Naive B cell (primary cell): ENCODE data around the gene GPC3. TPM values are rescaled to one million over a fixed set of nuclear protein-coding genes. Genes with fewer than 3 reads are reported as not detected.
"Not testable (repeated sequence)": the region's sequence is repeated elsewhere in the genome, so short reads cannot be mapped to it uniquely, and the experiment has no call there.

Experiments used
- ATAC-seq, 2 donors: fragments of 150-1000 bp; cut with Tn5 transposase; 2 replicates each; pipeline ENCODE4 v1.10.0; 2021; ENCODE audit warnings: low read depth in 2 of 2, mild to moderate bottlenecking in 2 of 2, moderate library complexity in 2 of 2
- DNase-seq: peaks from one replicate; pipeline ENCODE4 v3.0.0; 2022
- H3K27ac Mint-ChIP-seq, 6 donors: one replicate each; pipeline ENCODE4 v1.8.0; 2020 to 2022; ENCODE audit warnings: mild to moderate bottlenecking in 6 of 6, mixed read lengths in 6 of 6, moderate library complexity in 5 of 6, inconsistent platforms in 2 of 6
- H3K27me3 Mint-ChIP-seq, 3 donors: one replicate each; pipeline ENCODE4 v1.8.0; 2021 to 2022; ENCODE audit warnings: mixed read lengths in 3 of 3, mild to moderate bottlenecking in 1 of 3
- H3K36me3 Mint-ChIP-seq, 2 donors: one replicate each; pipeline ENCODE4 v1.8.0; 2020 to 2022; ENCODE audit warnings: mixed read lengths in 2 of 2, inconsistent platforms in 1 of 2, mild to moderate bottlenecking in 1 of 2
- H3K4me1 Mint-ChIP-seq, 3 donors: one replicate each; pipeline ENCODE4 v1.8.0; 2020 to 2022; ENCODE audit warnings: mixed read lengths in 3 of 3, inconsistent platforms in 1 of 3, mild to moderate bottlenecking in 1 of 3, moderate library complexity in 1 of 3
- H3K4me3 Mint-ChIP-seq, 8 donors: one replicate each; pipeline ENCODE4 v1.8.0; 2020 to 2022; ENCODE audit warnings: mild to moderate bottlenecking in 8 of 8, mixed read lengths in 8 of 8, moderate library complexity in 8 of 8, inconsistent platforms in 2 of 8
- H3K9me3 Mint-ChIP-seq, 7 donors: one replicate each; pipeline ENCODE4 v1.8.0; 2020 to 2022; ENCODE audit warnings: mixed read lengths in 7 of 7, mild to moderate bottlenecking in 5 of 7, inconsistent platforms in 2 of 7, moderate library complexity in 1 of 7
- polyA plus RNA-seq, 6 donors: library from polyadenylated mRNA; unstranded; fragments of 300-500 nt; fragmentation: Illumina TruSeq; gene quantifications; one replicate each; pipeline ENCODE4 v1.2.3, GENCODE V29; 2021; ENCODE audit warnings: low read depth in 6 of 6

The GPC3 gene
- polyA plus RNA-seq, 6 donors from 2014 or later = not detected

DNA sequence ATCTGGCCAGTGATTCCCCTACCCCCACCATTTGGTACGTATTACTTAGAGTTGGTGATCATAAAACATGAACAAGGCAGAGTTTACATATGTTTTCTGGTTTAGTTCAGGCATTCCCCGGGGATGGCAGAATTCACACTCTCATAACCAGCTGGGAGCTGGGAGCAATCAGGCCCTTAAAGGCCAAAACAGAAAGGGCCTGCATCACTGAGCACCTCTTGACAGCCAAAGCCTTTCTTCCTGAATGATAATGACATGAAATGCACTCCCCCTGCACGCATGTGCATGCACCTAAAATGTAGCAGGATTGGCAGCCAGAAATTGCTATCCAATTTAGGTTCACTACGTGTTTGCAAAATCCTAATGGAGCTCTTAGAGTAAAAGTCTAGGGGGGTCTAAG lies 235.4 kb downstream of the GPC3 start:
- DNase-seq = no peak
- H3K36me3 Mint-ChIP-seq = no peaks in the 10 kb centered on the region
- H3K9me3 Mint-ChIP-seq = no peaks in the 10 kb centered on the region
- peak overlapping the region in 1 of 6 donors; percentile 29 for H3K27ac Mint-ChIP-seq
- peaks cover 0 to 3% (median 0%) of the 10 kb centered on the region in 3 donors for H3K4me1 Mint-ChIP-seq
- H3K27me3 Mint-ChIP-seq = peaks cover 0 to 6% (median 0%) of the 10 kb centered on the region in 3 donors
- no peak overlapping the region for H3K4me3 Mint-ChIP-seq
- no peak for ATAC-seq

GRCh38 chrX:133749370-133749769 lies 236.0 kb downstream of the GPC3 start:
- Mint-ChIP-seq H3K4me3 (no peak overlapping the region), H3K36me3 (no peaks in the 10 kb centered on the region), H3K27me3 (peaks cover 0 to 6% (median 0%) of the 10 kb centered on the region in 3 donors), H3K4me1 (peaks cover 0 to 3% (median 0%) of the 10 kb centered on the region in 3 donors), H3K27ac (peak overlapping the region in 2 of 6 donors; percentile 29 to 85), H3K9me3 (no peaks in the 10 kb centered on the region)
- ATAC-seq = no peak
- no peak for DNase-seq

GRCh38 chrX:133747196-133747595 lies 238.2 kb downstream of the GPC3 start:
- H3K9me3 Mint-ChIP-seq = no peaks in the 10 kb centered on the region
- peaks cover 0 to 3% (median 0%) of the 10 kb centered on the region in 3 donors for H3K4me1 Mint-ChIP-seq
- ATAC-seq (no peak), DNase-seq (no peak)
- peaks cover 0 to 6% (median 0%) of the 10 kb centered on the region in 3 donors for H3K27me3 Mint-ChIP-seq
- no peak overlapping the region for H3K4me3 Mint-ChIP-seq
- H3K36me3 Mint-ChIP-seq = no peaks in the 10 kb centered on the region
- no peak overlapping the region for H3K27ac Mint-ChIP-seq

- H3K4me1 Mint-ChIP-seq = peaks cover 0 to 3% (median 0%) of the 10 kb centered on the region in 3 donors
- no peaks in the 10 kb centered on the region for H3K36me3 Mint-ChIP-seq
- no peak overlapping the region for H3K27ac Mint-ChIP-seq
- no peak overlapping the region for H3K4me3 Mint-ChIP-seq
- no peaks in the 10 kb centered on the region for H3K9me3 Mint-ChIP-seq
- no peak for ATAC-seq
- peaks cover 0 to 6% (median 0%) of the 10 kb centered on the region in 3 donors for H3K27me3 Mint-ChIP-seq
- no peak for DNase-seq
Measured at GRCh38 chrX:133746593-133746992, 238.8 kb downstream of the GPC3 start.

DNA sequence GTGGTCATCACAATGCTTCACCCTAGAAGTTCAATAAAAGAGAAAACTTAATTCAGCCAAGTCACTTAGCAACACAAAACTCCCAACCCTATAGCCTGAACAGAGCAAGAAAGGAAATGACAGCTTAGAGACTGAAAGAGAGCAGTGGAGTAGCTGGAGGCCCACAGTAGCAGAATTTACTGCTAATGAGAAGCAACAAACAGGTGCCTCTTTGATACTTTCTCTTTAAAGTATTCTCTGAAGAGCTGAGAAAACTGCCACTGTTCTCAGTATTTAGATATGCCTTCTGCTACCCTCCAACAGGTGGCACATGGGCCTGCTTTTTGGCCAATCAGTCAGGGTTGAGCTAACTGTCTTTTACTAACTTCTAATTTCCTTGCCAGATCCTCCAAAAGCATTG lies 240.0 kb downstream of the GPC3 start:
- Mint-ChIP-seq H3K27me3 (peaks cover 0 to 6% (median 0%) of the 10 kb centered on the region in 3 donors), H3K9me3 (no peaks in the 10 kb centered on the region), H3K4me1 (peaks cover 0 to 3% (median 0%) of the 10 kb centered on the region in 3 donors), H3K27ac (no peak overlapping the region), H3K4me3 (no peak overlapping the region), H3K36me3 (no peaks in the 10 kb centered on the region)
- DNase-seq (peak; percentile 7), ATAC-seq (peak; percentile 28 to 35)

DNA sequence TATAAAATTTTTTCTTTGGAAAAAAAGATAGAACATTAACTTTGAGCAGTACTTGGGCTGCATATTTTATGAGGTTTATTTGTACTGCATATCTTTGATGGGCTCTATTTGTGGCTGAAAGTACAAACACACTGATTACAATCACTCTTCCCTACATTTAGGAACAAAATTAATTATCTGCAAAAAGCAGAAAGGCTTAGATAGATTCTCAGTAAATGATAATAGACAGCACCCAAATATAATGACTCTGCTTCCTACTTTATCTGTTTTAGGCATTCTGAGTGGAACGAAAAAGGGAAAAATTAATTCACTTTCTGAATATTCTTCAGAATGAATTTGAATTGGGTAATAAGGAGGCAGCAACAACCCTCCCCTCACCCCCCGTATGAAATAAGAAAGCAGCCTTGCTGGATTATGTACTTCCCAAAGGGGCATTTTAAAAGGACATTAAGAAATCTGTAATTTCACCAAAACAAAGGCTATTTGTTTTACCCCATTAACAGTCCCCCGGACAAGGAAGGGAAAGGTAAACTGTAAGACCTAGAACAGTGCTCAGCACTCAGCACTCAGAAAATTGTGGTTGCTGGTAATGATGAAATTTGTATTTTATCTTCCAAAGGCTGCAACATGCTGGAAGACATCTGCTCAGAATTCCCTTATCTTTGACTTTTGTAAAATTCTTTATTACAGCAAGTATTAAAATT lies 242.6 kb downstream of the GPC3 start:
- H3K4me1 Mint-ChIP-seq = peaks cover 0 to 3% (median 0%) of the 10 kb centered on the region in 3 donors
- no peaks in the 10 kb centered on the region for H3K9me3 Mint-ChIP-seq
- no peak for DNase-seq
- no peak overlapping the region for H3K4me3 Mint-ChIP-seq
- peaks cover 0 to 5% (median 0%) of the 10 kb centered on the region in 3 donors for H3K27me3 Mint-ChIP-seq
- no peak for ATAC-seq
- H3K36me3 Mint-ChIP-seq = no peaks in the 10 kb centered on the region
- H3K27ac Mint-ChIP-seq = no peak overlapping the region

GRCh38 chrX:133741303-133741702 lies 244.1 kb downstream of the GPC3 start:
- ATAC-seq (no peak), DNase-seq (no peak)
- no peaks in the 10 kb centered on the region for H3K36me3 Mint-ChIP-seq
- no peak overlapping the region for H3K4me3 Mint-ChIP-seq
- no peaks in the 10 kb centered on the region for H3K9me3 Mint-ChIP-seq
- no peaks in the 10 kb centered on the region for H3K27me3 Mint-ChIP-seq
- no peak overlapping the region for H3K27ac Mint-ChIP-seq
- H3K4me1 Mint-ChIP-seq = peaks cover 0 to 3% (median 0%) of the 10 kb centered on the region in 3 donors

DNA sequence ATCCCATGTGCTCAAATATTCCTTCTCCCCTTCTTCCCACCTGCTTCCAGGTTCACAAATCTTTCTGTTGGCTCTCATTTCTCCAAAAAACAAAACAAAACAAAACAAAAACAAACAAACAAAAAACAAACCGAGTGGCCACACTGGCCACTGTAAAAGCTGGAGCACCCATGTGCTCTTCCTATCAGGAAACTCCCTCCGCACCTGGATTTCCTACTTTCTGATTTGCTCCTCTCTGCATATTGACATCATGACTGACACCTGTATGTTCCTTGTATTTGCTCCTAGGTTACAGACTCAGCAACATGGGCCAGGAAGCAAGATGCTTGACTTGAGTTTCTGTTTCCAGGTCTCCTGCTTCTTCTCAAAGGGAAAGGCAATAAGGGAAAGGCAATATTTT lies 258.8 kb downstream of the GPC3 start:
- Mint-ChIP-seq H3K36me3 (no peaks in the 10 kb centered on the region), H3K27me3 (peaks cover 0 to 29% (median 3%) of the 10 kb centered on the region in 3 donors), H3K4me3 (no peak overlapping the region), H3K4me1 (no peaks in the 10 kb centered on the region), H3K27ac (no peak overlapping the region), H3K9me3 (peaks cover 0 to 2% (median 0%) of the 10 kb centered on the region in 7 donors)
- DNase-seq (no peak), ATAC-seq (no peak)

DNA sequence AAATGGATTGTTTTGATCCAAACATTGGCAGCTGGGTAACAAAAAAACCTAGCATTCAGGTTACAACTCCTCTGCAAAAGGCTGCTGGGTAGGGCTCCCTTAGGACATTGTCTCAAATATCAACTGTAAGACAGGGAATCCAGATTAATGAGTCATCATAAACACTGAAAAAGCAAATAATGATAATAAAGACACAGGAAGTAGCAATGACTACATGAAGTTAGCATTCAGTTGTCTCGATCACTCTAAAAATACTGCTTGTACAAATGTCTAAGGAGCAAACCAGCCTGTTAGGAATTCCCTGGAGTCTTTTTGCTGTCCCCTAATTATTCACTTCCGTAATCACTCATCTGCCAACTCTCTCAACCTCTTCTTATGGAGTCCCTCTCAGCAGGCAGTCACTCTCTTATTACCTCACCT lies 259.2 kb downstream of the GPC3 start:
- no peak overlapping the region for H3K4me3 Mint-ChIP-seq
- H3K27ac Mint-ChIP-seq = no peak overlapping the region
- DNase-seq (no peak), ATAC-seq (no peak)
- H3K36me3 Mint-ChIP-seq = no peaks in the 10 kb centered on the region
- H3K27me3 Mint-ChIP-seq = peaks cover 0 to 26% (median 0%) of the 10 kb centered on the region in 3 donors
- peaks cover 0 to 2% (median 0%) of the 10 kb centered on the region in 7 donors for H3K9me3 Mint-ChIP-seq
- no peaks in the 10 kb centered on the region for H3K4me1 Mint-ChIP-seq

- peaks cover 0 to 5% (median 2%) of the 10 kb centered on the region in 7 donors for H3K9me3 Mint-ChIP-seq
- no peak overlapping the region for H3K4me3 Mint-ChIP-seq
- DNase-seq (no peak), ATAC-seq (no peak)
- H3K27me3 Mint-ChIP-seq = peaks cover 0 to 18% (median 0%) of the 10 kb centered on the region in 3 donors
- H3K36me3 Mint-ChIP-seq = no peaks in the 10 kb centered on the region
- H3K4me1 Mint-ChIP-seq = no peaks in the 10 kb centered on the region
- no peak overlapping the region for H3K27ac Mint-ChIP-seq
Measured at GRCh38 chrX:133723930-133724329, 261.5 kb downstream of the GPC3 start.

- no peak for ATAC-seq
- H3K9me3 Mint-ChIP-seq = peaks cover 0 to 5% (median 2%) of the 10 kb centered on the region in 7 donors
- no peak overlapping the region for H3K27ac Mint-ChIP-seq
- H3K4me3 Mint-ChIP-seq = no peak overlapping the region
- H3K4me1 Mint-ChIP-seq = no peaks in the 10 kb centered on the region
- H3K36me3 Mint-ChIP-seq = no peaks in the 10 kb centered on the region
- DNase-seq = no peak
- peaks cover 0 to 12% (median 0%) of the 10 kb centered on the region in 3 donors for H3K27me3 Mint-ChIP-seq
Measured at GRCh38 chrX:133722756-133723155, 262.6 kb downstream of the GPC3 start.

DNA sequence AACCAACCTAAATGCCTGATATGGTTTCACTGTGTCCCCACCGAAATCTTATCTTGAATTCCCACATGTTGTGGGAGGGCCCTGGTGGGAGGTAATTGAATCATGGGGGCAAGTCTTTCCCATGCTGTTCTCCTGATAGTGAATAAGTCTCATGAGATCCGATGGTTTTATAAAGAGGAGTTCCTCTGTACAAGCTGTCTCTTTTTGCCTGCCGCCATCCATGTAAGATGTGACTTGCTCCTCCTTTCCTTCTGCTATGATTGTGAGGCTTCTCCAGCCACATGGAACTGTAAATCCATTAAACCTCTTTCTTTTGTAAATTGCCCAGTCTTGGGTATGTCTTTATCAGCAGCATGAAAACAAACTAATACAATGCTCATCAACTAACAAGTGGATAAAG lies 265.1 kb downstream of the GPC3 start:
- not testable (repeated sequence) for H3K4me3 Mint-ChIP-seq, H3K36me3 Mint-ChIP-seq, ATAC-seq, H3K27ac Mint-ChIP-seq, DNase-seq, H3K4me1 Mint-ChIP-seq, H3K9me3 Mint-ChIP-seq, H3K27me3 Mint-ChIP-seq

- Mint-ChIP-seq H3K9me3 (peaks cover 0 to 5% (median 1%) of the 10 kb centered on the region in 7 donors), H3K4me3 (no peak overlapping the region), H3K4me1 (no peaks in the 10 kb centered on the region), H3K36me3 (no peaks in the 10 kb centered on the region), H3K27ac (no peak overlapping the region), H3K27me3 (peaks cover 0 to 20% (median 0%) of the 10 kb centered on the region in 3 donors)
- DNase-seq (no peak), ATAC-seq (no peak)
Measured at GRCh38 chrX:133715715-133716114, 269.7 kb downstream of the GPC3 start.

GRCh38 chrX:133709501-133709900 lies 275.9 kb downstream of the GPC3 start:
- Mint-ChIP-seq H3K27ac (no peak overlapping the region), H3K4me1 (no peaks in the 10 kb centered on the region), H3K36me3 (no peaks in the 10 kb centered on the region), H3K27me3 (peaks cover 0 to 18% (median 0%) of the 10 kb centered on the region in 3 donors), H3K4me3 (no peak overlapping the region), H3K9me3 (no peaks in the 10 kb centered on the region)
- no peak for ATAC-seq
- DNase-seq = no peak
